Measurements from ENCODE around the gene EEF1A2.
"Not testable (repeated sequence)": the region's sequence is repeated elsewhere in the genome, so short reads cannot be mapped to it uniquely, and the experiment has no call there.

EEF1A2 gene

DNA sequence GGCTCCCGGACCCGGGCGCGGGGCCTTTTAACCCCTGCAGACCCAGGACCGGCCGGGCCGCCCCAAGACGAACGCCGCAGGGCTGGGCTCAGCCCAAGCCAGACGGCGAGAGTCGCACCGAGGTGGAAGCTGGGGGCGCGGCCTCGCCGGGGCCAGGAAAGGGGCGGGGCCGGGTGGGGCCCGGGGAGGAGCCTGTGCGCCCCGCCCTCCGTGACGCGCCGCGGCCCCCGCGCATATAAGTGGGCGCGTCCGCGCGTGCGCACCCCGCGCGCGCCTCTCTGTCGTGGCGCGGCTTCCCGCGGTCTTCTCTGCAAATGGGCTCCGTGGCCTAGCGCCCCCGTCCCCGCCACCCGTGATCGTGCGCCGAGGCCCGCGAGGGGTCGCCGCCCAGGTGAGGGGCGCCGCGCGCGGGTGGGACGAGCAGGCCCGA lies 21.6 kb upstream of the EEF1A2 start, which contains the start of gene PPDPF:
Gene PPDPF (plus strand): TSS at position 262 of the 430 bp plus-strand sequence. CDS start 544 bp downstream, outside the sequence.
- peak; percentile 53 for DNase-seq
- in situ Hi-C loops (cut with HindIII; ENCODE audit: low pct_ligation_motif_present, low sequenced_read_pairs), result no loop called here
- TF ChIP-seq, protein P1, sequence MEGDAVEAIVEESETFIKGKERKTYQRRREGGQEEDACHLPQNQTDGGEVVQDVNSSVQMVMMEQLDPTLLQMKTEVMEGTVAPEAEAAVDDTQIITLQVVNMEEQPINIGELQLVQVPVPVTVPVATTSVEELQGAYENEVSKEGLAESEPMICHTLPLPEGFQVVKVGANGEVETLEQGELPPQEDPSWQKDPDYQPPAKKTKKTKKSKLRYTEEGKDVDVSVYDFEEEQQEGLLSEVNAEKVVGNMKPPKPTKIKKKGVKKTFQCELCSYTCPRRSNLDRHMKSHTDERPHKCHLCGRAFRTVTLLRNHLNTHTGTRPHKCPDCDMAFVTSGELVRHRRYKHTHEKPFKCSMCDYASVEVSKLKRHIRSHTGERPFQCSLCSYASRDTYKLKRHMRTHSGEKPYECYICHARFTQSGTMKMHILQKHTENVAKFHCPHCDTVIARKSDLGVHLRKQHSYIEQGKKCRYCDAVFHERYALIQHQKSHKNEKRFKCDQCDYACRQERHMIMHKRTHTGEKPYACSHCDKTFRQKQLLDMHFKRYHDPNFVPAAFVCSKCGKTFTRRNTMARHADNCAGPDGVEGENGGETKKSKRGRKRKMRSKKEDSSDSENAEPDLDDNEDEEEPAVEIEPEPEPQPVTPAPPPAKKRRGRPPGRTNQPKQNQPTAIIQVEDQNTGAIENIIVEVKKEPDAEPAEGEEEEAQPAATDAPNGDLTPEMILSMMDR (IDR thresholded peaks at IDR 0.05; ENCODE audit: low read depth, low read length, missing control alignments), result no peak
- H3K36me3 ChIP-seq (replicated peaks), result peaks cover 12% of the 10 kb centered on the region
- no peaks in the 10 kb centered on the region for H3K27me3 ChIP-seq (replicated peaks)
- peak within 1 kb of the TSS; percentile 83 for H3K4me3 ChIP-seq (ENCODE audit: low read depth, low read length)
- peak within 1 kb of the TSS; percentile 66 for H3K27ac ChIP-seq

DNA sequence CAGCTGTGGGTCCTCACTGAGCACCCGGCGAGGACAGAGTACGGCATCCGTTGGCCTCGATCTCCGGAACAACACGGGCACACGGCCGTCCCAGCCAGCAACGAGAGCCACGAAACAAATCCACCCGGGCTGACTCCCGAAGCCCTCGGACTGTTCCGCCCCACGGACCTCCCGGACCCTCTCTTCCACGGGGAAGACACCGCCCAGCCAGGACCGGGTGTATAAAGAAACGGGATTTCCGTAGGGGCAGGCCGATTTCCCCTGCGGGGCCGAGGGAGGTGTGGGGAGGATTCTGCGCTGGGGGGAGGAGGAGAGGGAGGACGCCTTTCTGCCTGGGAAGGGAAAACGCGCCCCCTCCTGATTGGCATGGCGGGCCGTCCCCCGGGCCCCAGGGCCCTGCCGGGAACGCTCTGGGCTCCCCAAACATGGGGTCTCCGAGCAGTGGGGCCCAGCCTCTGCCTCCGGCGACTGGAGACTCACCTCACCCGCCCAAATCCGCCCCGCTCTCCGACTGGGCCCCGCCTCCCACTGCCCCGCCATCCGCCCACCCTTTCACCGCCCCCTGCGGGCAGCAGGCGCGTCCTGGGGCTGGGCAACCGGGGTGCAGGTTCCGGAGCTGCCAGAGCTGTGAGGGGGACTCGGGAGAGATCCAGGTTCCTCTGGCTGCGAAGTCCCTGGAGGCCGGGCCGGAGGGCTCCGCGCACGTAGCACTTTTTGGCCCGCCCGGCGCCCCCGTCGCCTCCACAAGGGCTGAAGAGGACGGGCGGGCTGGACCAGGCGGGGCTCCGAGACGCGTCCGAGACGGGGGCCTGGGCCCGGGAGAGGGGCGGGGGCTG lies 21.0 kb upstream of the EEF1A2 start:
- no peak for DNase-seq
- H3K36me3 ChIP-seq (replicated peaks), result peaks cover 12% of the 10 kb centered on the region
- H3K27ac ChIP-seq, result no peak overlapping the region
- in situ Hi-C loops (cut with HindIII; ENCODE audit: low pct_ligation_motif_present, low sequenced_read_pairs), result no loop called here
- TF ChIP-seq, protein P1 (IDR thresholded peaks at IDR 0.05; ENCODE audit: low read depth, low read length, missing control alignments), result peak; percentile 42
- peak overlapping the region; percentile 83 for H3K4me3 ChIP-seq (ENCODE audit: low read depth, low read length)
- no peaks in the 10 kb centered on the region for H3K27me3 ChIP-seq (replicated peaks)

GRCh38 chr20:63518946-63519667 lies 20.2 kb upstream of the EEF1A2 start:
- TF ChIP-seq, protein P1 (IDR thresholded peaks at IDR 0.05; ENCODE audit: low read depth, low read length, missing control alignments), result no peak
- H3K27ac ChIP-seq, result no peak overlapping the region
- in situ Hi-C loops (cut with HindIII; ENCODE audit: low pct_ligation_motif_present, low sequenced_read_pairs), result no loop called here
- H3K27me3 ChIP-seq (replicated peaks), result no peaks in the 10 kb centered on the region
- no peak for DNase-seq
- peak overlapping the region; percentile 83 for H3K4me3 ChIP-seq (ENCODE audit: low read depth, low read length)
- peaks cover 12% of the 10 kb centered on the region for H3K36me3 ChIP-seq (replicated peaks)

- Histone ChIP-seq H3K27ac (no peak overlapping the region), H3K36me3 (replicated peaks) (peaks cover 9% of the 10 kb centered on the region), H3K27me3 (replicated peaks) (no peaks in the 10 kb centered on the region), H3K4me3 (ENCODE audit: low read depth, low read length) (no peak overlapping the region)
- TF ChIP-seq, protein P1 (IDR thresholded peaks at IDR 0.05; ENCODE audit: low read depth, low read length, missing control alignments), result peak; percentile 39
- no peak for DNase-seq
- in situ Hi-C loops (cut with HindIII; ENCODE audit: low pct_ligation_motif_present, low sequenced_read_pairs), result no loop called here
These were observed 19.5 kb upstream of the EEF1A2 start for GRCh38 chr20:63518351-63518861.

- Histone ChIP-seq H3K27ac (no peak overlapping the region), H3K27me3 (replicated peaks) (no peaks in the 10 kb centered on the region), H3K4me3 (ENCODE audit: low read depth, low read length) (no peak overlapping the region), H3K36me3 (replicated peaks) (peaks cover 5% of the 10 kb centered on the region)
- in situ Hi-C loops (cut with HindIII; ENCODE audit: low pct_ligation_motif_present, low sequenced_read_pairs), result no loop called here
- no peak for DNase-seq
- TF ChIP-seq, protein P1 (IDR thresholded peaks at IDR 0.05; ENCODE audit: low read depth, low read length, missing control alignments), result no peak
These were observed 18.8 kb upstream of the EEF1A2 start for GRCh38 chr20:63517376-63518309.

- DNase-seq; H3K36me3 ChIP-seq (replicated peaks); H3K27me3 ChIP-seq (replicated peaks); H3K4me3 ChIP-seq (ENCODE audit: low read depth, low read length); H3K27ac ChIP-seq; in situ Hi-C loops (cut with HindIII; ENCODE audit: low pct_ligation_motif_present, low sequenced_read_pairs): not testable (repeated sequence)
These were observed 15.6 kb upstream of the EEF1A2 start for GRCh38 chr20:63514520-63514919.

All from brain microvascular endothelial cell (primary cell).